ENCODE results near the gene RELT. TPM values are rescaled to one million over a fixed set of nuclear protein-coding genes. Genes with fewer than 3 reads are reported as not detected.

The RELT gene
- total RNA-seq, 1 donor: 4.6 TPM

DNA sequence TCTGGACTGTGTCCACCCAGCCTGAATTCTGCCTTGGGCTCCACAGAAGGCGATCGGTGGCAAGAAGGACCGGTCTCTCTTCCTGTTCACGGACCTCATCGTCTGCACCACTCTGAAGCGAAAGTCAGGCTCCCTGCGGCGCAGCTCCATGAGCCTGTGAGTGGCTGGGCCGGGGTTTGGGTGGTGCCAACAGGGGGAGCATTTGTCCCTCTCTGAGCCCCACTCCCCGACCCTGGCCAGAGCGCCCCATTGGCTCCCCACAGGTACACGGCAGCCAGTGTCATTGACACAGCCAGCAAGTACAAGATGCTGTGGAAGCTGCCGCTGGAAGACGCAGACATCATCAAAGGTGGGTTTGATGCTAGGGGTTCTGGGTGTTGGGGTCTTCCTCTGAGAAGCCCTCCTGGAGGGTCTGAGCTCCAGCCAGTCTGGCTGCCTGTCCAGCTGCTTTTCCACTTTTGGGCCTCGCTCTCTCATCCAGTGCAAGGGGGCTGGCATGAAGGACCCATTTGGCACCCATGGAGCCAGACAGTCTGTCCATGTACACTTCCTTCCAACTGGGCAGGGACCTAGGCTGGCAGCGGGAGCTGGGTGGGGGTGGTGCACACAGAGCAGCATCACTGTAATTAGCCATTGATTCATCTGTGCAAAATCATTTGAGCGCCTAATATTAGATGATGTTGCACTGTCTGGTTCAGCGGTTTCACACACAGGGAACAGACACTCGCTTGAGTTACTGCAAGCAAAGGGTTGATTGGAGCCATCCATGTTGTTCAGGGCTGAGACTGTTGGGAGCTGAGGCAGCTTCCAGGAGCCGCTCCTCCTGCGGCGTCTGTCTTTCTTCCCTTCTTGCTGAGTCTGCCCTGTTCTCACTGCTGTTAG is 19.0 kb upstream of the RELT start:
- TF ChIP-seq CTCF (IDR thresholded peaks at IDR 0.05; ENCODE audit: insufficient read depth, low read length): no peak
- no peak overlapping the region for H3K4me3 ChIP-seq (ENCODE audit: low read depth, low read length)
- no peak for DNase-seq (ENCODE audit: low read depth)

DNA sequence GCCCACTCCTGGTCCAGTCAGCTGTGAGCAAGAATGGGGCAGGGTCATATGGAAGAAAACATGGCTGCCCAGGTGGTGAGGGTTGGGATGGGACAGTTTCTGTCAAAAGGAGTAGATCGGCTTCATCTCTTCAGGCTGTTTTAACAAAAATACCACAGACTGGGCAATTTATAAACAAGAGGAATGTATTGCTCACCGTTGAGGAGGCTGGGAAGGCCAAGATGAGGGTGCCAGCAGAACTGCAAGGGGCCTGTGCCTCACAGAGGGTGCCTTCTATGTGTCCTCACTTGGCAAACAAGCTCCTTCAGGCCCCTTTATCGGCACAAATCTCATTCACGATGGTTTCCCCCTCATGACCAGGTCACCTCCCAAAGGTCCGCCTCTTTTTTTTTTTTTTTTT is 18.1 kb upstream of the RELT start:
- H3K4me3 ChIP-seq (ENCODE audit: low read depth, low read length): no peak overlapping the region
- no peak for TF ChIP-seq CTCF (IDR thresholded peaks at IDR 0.05; ENCODE audit: insufficient read depth, low read length)
- DNase-seq (ENCODE audit: low read depth): no peak

DNA sequence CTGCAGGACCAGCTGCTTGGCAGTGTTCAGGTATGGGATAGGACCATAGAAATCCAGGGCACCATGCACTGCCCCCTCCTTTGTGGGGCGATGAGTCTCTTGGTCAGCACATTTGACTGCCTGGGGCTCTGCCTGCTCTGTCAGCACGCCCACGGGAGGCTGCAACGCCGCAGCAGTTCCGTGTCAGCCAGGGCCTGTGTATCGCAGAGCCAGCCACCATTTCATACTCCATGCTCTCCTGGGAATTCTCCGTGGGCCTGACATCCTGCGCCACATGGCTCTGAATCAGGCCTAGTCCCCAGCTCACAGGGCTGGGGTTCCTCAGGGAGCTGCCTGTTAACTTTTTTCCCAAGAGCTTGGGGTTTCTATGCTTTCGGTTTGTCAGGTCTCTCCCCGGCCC is 16.9 kb upstream of the RELT start:
- no peak for TF ChIP-seq CTCF (IDR thresholded peaks at IDR 0.05; ENCODE audit: insufficient read depth, low read length)
- no peak overlapping the region for H3K4me3 ChIP-seq (ENCODE audit: low read depth, low read length)
- peak; percentile 45 for DNase-seq (ENCODE audit: low read depth)

GRCh38 chr11:73359930-73360742 is 16.1 kb upstream of the RELT start:
- H3K4me3 ChIP-seq (ENCODE audit: low read depth, low read length): no peak overlapping the region
- TF ChIP-seq CTCF (IDR thresholded peaks at IDR 0.05; ENCODE audit: insufficient read depth, low read length): peak; percentile 44
- peak; percentile 55 for DNase-seq (ENCODE audit: low read depth)

- DNase-seq (ENCODE audit: low read depth): no peak
- no peak for TF ChIP-seq CTCF (IDR thresholded peaks at IDR 0.05; ENCODE audit: insufficient read depth, low read length)
- H3K4me3 ChIP-seq (ENCODE audit: low read depth, low read length): no peak overlapping the region
These were observed 15.3 kb upstream of the RELT start for GRCh38 chr11:73360743-73361369.

GRCh38 chr11:73361953-73362776 is 14.0 kb upstream of the RELT start:
- no peak for DNase-seq (ENCODE audit: low read depth)
- no peak overlapping the region for H3K4me3 ChIP-seq (ENCODE audit: low read depth, low read length)
- TF ChIP-seq CTCF (IDR thresholded peaks at IDR 0.05; ENCODE audit: insufficient read depth, low read length): no peak
